Brain microvascular endothelial cell (primary cell): Measurements from ENCODE around the gene PEAR1.

Source experiments
- DNase-seq: peaks from one replicate; pipeline ENCODE4 v3.0.0-alpha.2; 2020
- H3K27ac ChIP-seq: fragments of 250-450 bp; sonication (Bioruptor Pico); 2 replicates; pipeline ENCODE4 v1.5.1; 2020; ENCODE audit warnings: mild to moderate bottlenecking, moderate library complexity
- H3K27me3 ChIP-seq: fragments of 250-450 bp; sonication (Bioruptor Pico); replicated peaks from 2 replicates; pipeline ENCODE4 v1.5.1; 2020; ENCODE audit warnings: mild to moderate bottlenecking
- H3K36me3 ChIP-seq: fragments of 250-450 bp; sonication (Bioruptor Pico); replicated peaks from 2 replicates; pipeline ENCODE4 v1.5.1; 2020; ENCODE audit warnings: mild to moderate bottlenecking
- H3K4me3 ChIP-seq: 2 replicates; pipeline ENCODE4 v1.5.1; 2011; ENCODE audit warnings: low read depth, mild to moderate bottlenecking, control low read depth, low read length, moderate library complexity
- CTCF ChIP-seq: IDR thresholded peaks from 2 replicates; pipeline ENCODE4 v1.5.1; 2011; ENCODE audit warnings: low read depth, mild to moderate bottlenecking, moderate library complexity, low read length, control low read depth, inconsistent platforms; ENCODE audit errors: missing control alignments
- in situ Hi-C: cut with HindIII; loops from 2 replicates; pipeline ENCODE4 v1.10.0; 2017; ENCODE audit warnings: low sequenced_read_pairs, low pct_ligation_motif_present

Gene PEAR1

DNA sequence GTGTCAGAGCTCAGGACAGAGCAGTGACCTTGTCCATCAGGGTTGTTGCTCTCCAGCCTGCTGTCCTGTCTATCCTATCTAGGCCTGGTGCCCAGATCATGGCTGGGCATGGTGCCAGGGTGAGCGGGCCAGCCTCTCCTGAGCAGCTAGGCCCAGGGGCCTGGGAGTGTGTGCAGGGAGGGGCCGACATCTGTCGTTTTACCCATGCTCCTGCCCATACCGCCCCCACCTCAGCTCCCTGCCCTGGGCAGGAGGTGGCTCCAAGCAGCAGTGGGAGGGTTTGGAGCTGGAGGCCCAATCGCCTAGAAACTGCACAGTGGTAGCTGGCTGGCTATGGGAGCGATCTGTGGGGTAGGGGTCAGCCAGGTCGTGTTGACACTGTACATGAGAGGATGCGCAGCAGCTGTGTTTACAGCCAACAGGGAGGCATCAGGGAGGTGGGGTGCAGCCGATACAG lies 41.1 kb upstream of the PEAR1 start:
- no peak overlapping the region for H3K27ac ChIP-seq
- no peaks in the 10 kb centered on the region for H3K36me3 ChIP-seq
- peaks cover 27% of the 10 kb centered on the region for H3K27me3 ChIP-seq
- in situ Hi-C loops = no loop called here
- no peak overlapping the region for H3K4me3 ChIP-seq
- no peak for TF ChIP-seq CTCF
- no peak for DNase-seq

DNA sequence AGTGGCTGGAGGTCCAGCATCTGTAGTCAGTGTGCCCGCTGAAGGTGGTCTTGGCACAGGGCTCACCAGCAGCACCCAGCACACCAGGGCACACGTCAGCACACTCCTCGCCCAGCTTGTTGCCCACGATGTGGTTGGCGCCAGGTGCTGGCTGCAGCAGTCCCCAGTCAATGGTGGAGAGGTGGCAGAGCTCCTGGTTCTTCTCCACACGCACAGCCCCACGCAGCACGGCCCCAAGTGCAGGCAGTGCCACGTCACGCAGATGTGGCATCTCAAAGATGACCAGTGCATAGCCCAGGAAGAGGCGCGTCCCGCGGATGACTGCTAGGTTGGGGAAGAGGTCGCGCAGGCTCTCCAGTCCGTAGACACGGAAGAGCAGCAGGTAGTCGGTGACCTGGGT lies 39.8 kb upstream of the PEAR1 start:
- in situ Hi-C loops = no loop called here
- H3K27me3 ChIP-seq = peaks cover 27% of the 10 kb centered on the region

GRCh38 chr1:156854634-156855033 lies 38.9 kb upstream of the PEAR1 start:
- Histone ChIP-seq H3K27ac (no peak overlapping the region), H3K36me3 (no peaks in the 10 kb centered on the region), H3K4me3 (no peak overlapping the region), H3K27me3 (peaks cover 29% of the 10 kb centered on the region)
- peak; percentile 25 for TF ChIP-seq CTCF
- in situ Hi-C loops = no loop called here
- no peak for DNase-seq

More for the DNA sequence above, 39.8 kb upstream of the PEAR1 start:
- TF ChIP-seq CTCF = no peak
- Histone ChIP-seq H3K27ac (no peak overlapping the region), H3K36me3 (no peaks in the 10 kb centered on the region), H3K4me3 (no peak overlapping the region)
- DNase-seq = no peak

- Histone ChIP-seq H3K27me3 (peaks cover 44% of the 10 kb centered on the region), H3K36me3 (no peaks in the 10 kb centered on the region), H3K4me3 (no peak overlapping the region), H3K27ac (no peak overlapping the region)
- TF ChIP-seq CTCF = no peak
- in situ Hi-C loops = no loop called here
- no peak for DNase-seq
These were observed 37.2 kb upstream of the PEAR1 start for GRCh38 chr1:156856282-156856785.

- no peak overlapping the region for H3K27ac ChIP-seq
- no peak overlapping the region for H3K4me3 ChIP-seq
- in situ Hi-C loops = no loop called here
- no peaks in the 10 kb centered on the region for H3K36me3 ChIP-seq
- no peak for DNase-seq
- no peak for TF ChIP-seq CTCF
- H3K27me3 ChIP-seq = peaks cover 49% of the 10 kb centered on the region
These were observed 36.0 kb upstream of the PEAR1 start for GRCh38 chr1:156857532-156857931.

- TF ChIP-seq CTCF = no peak
- Histone ChIP-seq H3K27me3 (peaks cover 49% of the 10 kb centered on the region), H3K4me3 (no peak overlapping the region), H3K27ac (no peak overlapping the region), H3K36me3 (no peaks in the 10 kb centered on the region)
- DNase-seq = no peak
- in situ Hi-C loops = no loop called here
These were observed 35.0 kb upstream of the PEAR1 start for GRCh38 chr1:156858555-156858956.
